ENCODE measurements around the gene SCUBE1. TPM values are rescaled to one million over a fixed set of nuclear protein-coding genes. Genes with fewer than 3 reads are reported as not detected.
A peak's percentile ranks its signal among the peaks of the same experiment; 100 is the strongest.

The SCUBE1 gene
- polyA plus RNA-seq, 1 of the 3 experiments (the other 2 are of a cell fraction): 0.56 TPM

GRCh38 chr22:43385770-43386641 lies 42.8 kb upstream of the SCUBE1 start:
- POLR2A ChIA-PET: no interaction called here
- CTCF ChIA-PET: interaction anchor here (0.6 to 3.7 kb wide), 20 partner anchors 12 to 463 kb away, joined by 3 to 25 read pairs (median 4); no protein-coding TSS in a partner anchor
- H3K9ac ChIP-seq: no peak overlapping the region
- WGBS (ENCODE audit: low lambda C conversion rate): 21% methylated on average over 3 of the region's 20 CpGs
- H3K4me2 ChIP-seq: no peak overlapping the region
- peak; percentile 80 for DNase-seq
- TF ChIP-seq SMC3 (IDR thresholded peaks at IDR 0.05; ENCODE audit: low read depth, low read length) (peak; percentile 83), RFX5 (IDR thresholded peaks at IDR 0.05; ENCODE audit: low read length) (no peak), CTCF (IDR thresholded peaks at IDR 0.05) (peak; percentile 64), RAD21 (IDR thresholded peaks at IDR 0.05; ENCODE audit: low read length) (peak; percentile 90)
- peak overlapping the region in 1 of 2 experiments; percentile 55; a peak in 2 of 4 replicates for H3K4me3 ChIP-seq (ENCODE audit: low read depth in 2 of 2, low read length in 1 of 2)
- H3F3A ChIP-seq (replicated peaks; ENCODE audit: insufficient read depth): no peaks in the 10 kb centered on the region
- H3K79me2 ChIP-seq (ENCODE audit: insufficient read depth): no peaks in the 10 kb centered on the region
- H3K36me3 ChIP-seq (replicated peaks in 1 of 2; ENCODE audit: control insufficient read depth in 1 of 2, insufficient read depth in 2 of 2, low read length in 1 of 2): no peaks in the 10 kb centered on the region
- no peaks in the 10 kb centered on the region; a peak in 1 of 4 replicates for H3K4me1 ChIP-seq (ENCODE audit: control insufficient read depth in 1 of 2, insufficient read depth in 2 of 2, low read depth in 1 of 2, low read length in 1 of 2)
- no peaks in the 10 kb centered on the region for H4K20me1 ChIP-seq (ENCODE audit: insufficient read depth)
- H3K9me3 ChIP-seq: no peaks in the 10 kb centered on the region
- no peaks in the 10 kb centered on the region for H3K27me3 ChIP-seq (ENCODE audit: insufficient read depth)
- no peak overlapping the region for H2AFZ ChIP-seq (ENCODE audit: low read depth)
- H3K9me2 ChIP-seq: no peaks in the 10 kb centered on the region
- no peak overlapping the region for H3K27ac ChIP-seq (ENCODE audit: low read depth in 2 of 2, low read length in 1 of 2)

GRCh38 chr22:43384863-43385262 lies 41.7 kb upstream of the SCUBE1 start:
- DNase-seq: no peak
- no peaks in the 10 kb centered on the region for H3K9me2 ChIP-seq
- WGBS (ENCODE audit: low lambda C conversion rate): 6% methylated on average over 2 of the region's 5 CpGs
- no peak for TF ChIP-seq RFX5 (IDR thresholded peaks at IDR 0.05; ENCODE audit: low read length)
- no peak for TF ChIP-seq USF1 (IDR thresholded peaks at IDR 0.05; ENCODE audit: borderline replicate concordance, low read depth)
- TF ChIP-seq RAD21 (IDR thresholded peaks at IDR 0.05; ENCODE audit: low read length): no peak
- TF ChIP-seq IRF3 (IDR thresholded peaks at IDR 0.05; ENCODE audit: low read depth, low read length): no peak
- TF ChIP-seq TAF1 (IDR thresholded peaks at IDR 0.05; ENCODE audit: borderline replicate concordance, low read depth, low read length): no peak
- no peak for TF ChIP-seq FOXJ3 (CRISPR knock-in tag; IDR thresholded peaks at IDR 0.05)
- no peak for TF ChIP-seq MEF2A (IDR thresholded peaks at IDR 0.05; ENCODE audit: borderline replicate concordance, low read depth)
- no peak for TF ChIP-seq CHD2 (IDR thresholded peaks at IDR 0.05; ENCODE audit: low read length, partially characterized antibody)
- no peak for TF ChIP-seq RXRA (IDR thresholded peaks at IDR 0.05; ENCODE audit: borderline replicate concordance, low read depth)
- no peak for TF ChIP-seq YY1 (IDR thresholded peaks at IDR 0.05; ENCODE audit: low read depth)
- no peak for TF ChIP-seq RCOR1 (IDR thresholded peaks at IDR 0.05; ENCODE audit: low read length)
- no peak for TF ChIP-seq MXI1 (IDR thresholded peaks at IDR 0.05; ENCODE audit: low read depth, low read length)
- TF ChIP-seq GATA2 (CRISPR knock-in tag; IDR thresholded peaks at IDR 0.05): no peak
- no peak for TF ChIP-seq MAX (IDR thresholded peaks at IDR 0.05; ENCODE audit: low read depth)
- no peak for TF ChIP-seq SIN3A (IDR thresholded peaks at IDR 0.05; ENCODE audit: borderline replicate concordance, low read depth, low read length)
- no peak for TF ChIP-seq NRF1 (IDR thresholded peaks at IDR 0.05; ENCODE audit: low read depth, low read length)
- no peak overlapping the region for H3K9ac ChIP-seq
- no peaks in the 10 kb centered on the region for H3K79me2 ChIP-seq (ENCODE audit: insufficient read depth)
- no peaks in the 10 kb centered on the region for H3K27me3 ChIP-seq (ENCODE audit: insufficient read depth)
- H2AFZ ChIP-seq (ENCODE audit: low read depth): no peak overlapping the region
- no peak overlapping the region for H3K4me3 ChIP-seq (ENCODE audit: low read depth in 2 of 2, low read length in 1 of 2)
- H4K20me1 ChIP-seq (ENCODE audit: insufficient read depth): no peaks in the 10 kb centered on the region
- no peaks in the 10 kb centered on the region for H3K9me3 ChIP-seq
- no peak overlapping the region for H3K4me2 ChIP-seq
- ChIA-PET POLR2A (no interaction called here), CTCF (interaction anchor here (1.0 to 3.7 kb wide), 7 partner anchors 87 to 442 kb away, joined by 3 to 25 read pairs (median 4); no protein-coding TSS in a partner anchor)
- no peak overlapping the region for H3K27ac ChIP-seq (ENCODE audit: low read depth in 2 of 2, low read length in 1 of 2)
- no peaks in the 10 kb centered on the region for H3K36me3 ChIP-seq (replicated peaks in 1 of 2; ENCODE audit: control insufficient read depth in 1 of 2, insufficient read depth in 2 of 2, low read length in 1 of 2)
- H3F3A ChIP-seq (replicated peaks; ENCODE audit: insufficient read depth): no peaks in the 10 kb centered on the region
- H3K4me1 ChIP-seq (ENCODE audit: control insufficient read depth in 1 of 2, insufficient read depth in 2 of 2, low read depth in 1 of 2, low read length in 1 of 2): no peaks in the 10 kb centered on the region; a peak in 1 of 4 replicates

Measured in SK-N-SH (cell line).